HG03139 (cell line): ENCODE measurements around the gene PARL.

Experiments
- ATAC-seq: cut with Tn5 transposase; IDR thresholded peaks from one replicate; pipeline ENCODE4 v1.9.1; 2021; ENCODE audit not compliant: unreplicated experiment

The PARL gene

GRCh38 chr3:183854318-183855035, 30.2 kb downstream of the PARL start:
- ATAC-seq = no peak

GRCh38 chr3:183845608-183846288, 38.9 kb downstream of the PARL start:
- no peak for ATAC-seq

- ATAC-seq = no peak
Measured at GRCh38 chr3:183845090-183845489, 39.6 kb downstream of the PARL start.

GRCh38 chr3:183844606-183845005, 40.1 kb downstream of the PARL start:
- ATAC-seq = no peak

- ATAC-seq = no peak
Measured at GRCh38 chr3:183839751-183840150, 44.9 kb downstream of the PARL start.

- ATAC-seq = no peak
Measured at GRCh38 chr3:183837894-183838293, 46.8 kb downstream of the PARL start.

GRCh38 chr3:183837390-183837789, 47.3 kb downstream of the PARL start:
- ATAC-seq = no peak

- no peak for ATAC-seq
Measured at GRCh38 chr3:183833516-183833915, 51.2 kb downstream of the PARL start.

GRCh38 chr3:183830187-183830586, 54.5 kb downstream of the PARL start:
- no peak for ATAC-seq

GRCh38 chr3:183829466-183829865, 55.2 kb downstream of the PARL start:
- ATAC-seq = no peak

- ATAC-seq = no peak
Measured at GRCh38 chr3:183828538-183828870, 56.2 kb downstream of the PARL start.

- ATAC-seq = no peak
Measured at GRCh38 chr3:183827809-183828537, 56.7 kb downstream of the PARL start.

- no peak for ATAC-seq
Measured at GRCh38 chr3:183826448-183827250, 58.0 kb downstream of the PARL start.

GRCh38 chr3:183825456-183826161, 59.1 kb downstream of the PARL start, which contains the start of gene MAP6D1:
MAP6D1 (minus strand) TSS chr3:183825577; CDS start chr3:183825547, 30 bp downstream.
- ATAC-seq = peak; percentile 54

- peak; percentile 25 for ATAC-seq
Measured at GRCh38 chr3:183824761-183825455, 59.8 kb downstream of the PARL start.

- no peak for ATAC-seq
Measured at GRCh38 chr3:183823963-183824362, 60.7 kb downstream of the PARL start.

- no peak for ATAC-seq
Measured at GRCh38 chr3:183822631-183823030, 62.0 kb downstream of the PARL start.

- ATAC-seq = no peak
Measured at GRCh38 chr3:183819831-183820230, 64.8 kb downstream of the PARL start.

- no peak for ATAC-seq
Measured at GRCh38 chr3:183818706-183819624, 65.7 kb downstream of the PARL start.
